KMS-11 (cell line): ENCODE data around the gene WDR90.
"Not testable (repeated sequence)": the region's sequence is repeated elsewhere in the genome, so short reads cannot be mapped to it uniquely, and the experiment has no call there.

Source experiments
- H2AFZ ChIP-seq: fragments of 200-600 bp; sonication (generic); 2 replicates; pipeline ENCODE4 v1.6.1; 2016; ENCODE audit warnings: antibody characterized with exemption, mixed run types, low read depth
- H3K27ac ChIP-seq: fragments of 200-600 bp; sonication (generic); 2 replicates; pipeline ENCODE4 v1.6.1; 2016; ENCODE audit warnings: mild to moderate bottlenecking, mixed run types
- H3K27me3 ChIP-seq: fragments of 200-600 bp; sonication (generic); 2 replicates; pipeline ENCODE4 v1.6.1; 2017; ENCODE audit warnings: mild to moderate bottlenecking, low read depth, mixed run types, moderate library complexity; ENCODE audit not compliant: insufficient read depth
- H3K36me3 ChIP-seq: fragments of 200-600 bp; sonication (generic); 2 replicates; pipeline ENCODE4 v1.6.1; 2017; ENCODE audit warnings: mild to moderate bottlenecking, mixed run types; ENCODE audit not compliant: insufficient read depth
- H3K4me1 ChIP-seq: fragments of 200-600 bp; sonication (generic); 2 replicates; pipeline ENCODE4 v1.6.1; 2016; ENCODE audit warnings: mild to moderate bottlenecking, low read depth, mixed run types; ENCODE audit not compliant: poor library complexity, severe bottlenecking
- H3K4me2 ChIP-seq: fragments of 200-600 bp; sonication (generic); 2 replicates; pipeline ENCODE4 v1.7.0; 2016; ENCODE audit warnings: mild to moderate bottlenecking, mixed run types
- H3K4me3 ChIP-seq: fragments of 200-600 bp; sonication (generic); IDR thresholded peaks from 2 replicates; pipeline ENCODE4 v1.6.1; 2017; ENCODE audit warnings: low read depth, low read length, mixed read lengths; ENCODE audit not compliant: insufficient read depth
- H3K79me2 ChIP-seq: fragments of 200-600 bp; sonication (generic); 2 replicates; pipeline ENCODE4 v1.6.1; 2016; ENCODE audit warnings: low read depth, mixed run types; ENCODE audit not compliant: insufficient read depth
- H3K9ac ChIP-seq: fragments of 200-600 bp; sonication (generic); 2 replicates; pipeline ENCODE4 v1.6.1; 2016; ENCODE audit warnings: mild to moderate bottlenecking, mixed run types
- H4K20me1 ChIP-seq: fragments of 200-600 bp; sonication (generic); 2 replicates; pipeline ENCODE4 v1.6.1; 2016; ENCODE audit warnings: mild to moderate bottlenecking, mixed run types; ENCODE audit not compliant: insufficient read depth
- CTCF ChIP-seq: fragments of 200-600 bp; sonication (generic); conservative IDR thresholded peaks from 2 replicates; pipeline ENCODE4 v1.6.1; 2017; ENCODE audit warnings: low read depth, mild to moderate bottlenecking, antibody characterized with exemption, low read length, moderate library complexity, mixed read lengths

The WDR90 gene

GRCh38 chr16:710500-711075 lies 61.4 kb downstream of the WDR90 start:
- Histone ChIP-seq H3K27me3 (peaks cover 84% of the 10 kb centered on the region), H3K9ac (no peak overlapping the region), H3K4me3 (no peak overlapping the region), H4K20me1 (no peaks in the 10 kb centered on the region), H2AFZ (no peak overlapping the region), H3K36me3 (no peaks in the 10 kb centered on the region), H3K79me2 (no peaks in the 10 kb centered on the region), H3K4me2 (no peak overlapping the region), H3K27ac (no peak overlapping the region), H3K4me1 (peaks cover 27% of the 10 kb centered on the region)
- TF ChIP-seq CTCF: no peak

GRCh38 chr16:711084-711483 lies 61.9 kb downstream of the WDR90 start:
- H3K9ac ChIP-seq: no peak overlapping the region
- no peak overlapping the region for H3K27ac ChIP-seq
- no peaks in the 10 kb centered on the region for H4K20me1 ChIP-seq
- H3K36me3 ChIP-seq: no peaks in the 10 kb centered on the region
- peaks cover 89% of the 10 kb centered on the region for H3K27me3 ChIP-seq
- H3K79me2 ChIP-seq: no peaks in the 10 kb centered on the region
- TF ChIP-seq CTCF: no peak
- H3K4me2 ChIP-seq: peak overlapping the region; percentile 38; the same call in 1 of the 2 replicates
- H3K4me1 ChIP-seq: peaks cover 27% of the 10 kb centered on the region
- no peak overlapping the region for H3K4me3 ChIP-seq
- no peak overlapping the region for H2AFZ ChIP-seq

- no peak overlapping the region for H3K27ac ChIP-seq
- H3K79me2 ChIP-seq: no peaks in the 10 kb centered on the region
- H3K4me1 ChIP-seq: peaks cover 27% of the 10 kb centered on the region
- H4K20me1 ChIP-seq: no peaks in the 10 kb centered on the region
- peak overlapping the region; percentile 38; the same call in 1 of the 2 replicates for H3K4me2 ChIP-seq
- peaks cover 88% of the 10 kb centered on the region for H3K27me3 ChIP-seq
- H2AFZ ChIP-seq: no peak overlapping the region
- TF ChIP-seq CTCF: peak; percentile 86
- H3K9ac ChIP-seq: no peak overlapping the region
- no peak overlapping the region for H3K4me3 ChIP-seq
- H3K36me3 ChIP-seq: no peaks in the 10 kb centered on the region
These were observed 62.6 kb downstream of the WDR90 start for GRCh38 chr16:711548-712320.

- not testable (repeated sequence) for H3K4me3 ChIP-seq, H3K4me2 ChIP-seq, H3K9ac ChIP-seq, H3K79me2 ChIP-seq, H3K36me3 ChIP-seq, H4K20me1 ChIP-seq, H2AFZ ChIP-seq, H3K27ac ChIP-seq
- peaks cover 80% of the 10 kb centered on the region for H3K27me3 ChIP-seq
- peak; percentile 36; the same call in 1 of the 2 replicates for TF ChIP-seq CTCF
- H3K4me1 ChIP-seq: peaks cover 27% of the 10 kb centered on the region
These were observed 63.6 kb downstream of the WDR90 start for GRCh38 chr16:712740-713250.
